NCI-H1048 (cell line): Measurements from ENCODE around the gene STXBP6.

Experiments
- DNase-seq: peaks from one replicate; lab custom pipeline; 2025; lab: John Stamatoyannopoulos, UW

STXBP6 gene

DNA sequence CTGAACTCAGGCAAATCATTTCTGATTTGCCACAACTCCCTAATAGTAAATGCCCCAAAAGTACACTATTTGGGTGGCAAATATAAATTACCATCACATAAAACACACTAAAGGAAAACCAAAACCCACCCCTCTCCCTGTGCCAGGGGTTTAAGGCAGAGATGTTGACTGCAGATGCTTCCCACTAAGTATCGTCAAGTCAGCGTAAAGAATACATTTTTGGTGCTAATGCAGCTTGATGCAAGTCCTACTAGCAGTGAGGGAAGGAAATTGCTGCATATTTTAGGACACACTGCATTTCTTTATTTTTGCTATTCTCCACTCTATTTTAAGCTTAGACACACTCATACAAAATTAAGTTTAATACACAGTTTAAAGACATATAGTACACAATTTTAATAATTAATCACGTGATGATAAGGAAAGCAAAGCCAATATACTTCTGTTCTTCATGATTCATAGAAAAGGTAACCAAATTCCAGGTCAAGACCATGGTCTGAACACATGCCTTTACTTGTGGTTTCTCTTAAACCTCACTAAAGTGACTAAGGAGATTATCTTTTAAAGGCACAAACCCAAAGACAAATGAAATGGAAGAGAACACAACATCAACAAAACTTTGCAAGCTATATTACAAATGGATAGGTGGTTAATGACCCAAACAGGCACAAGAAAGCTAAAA is 162.2 kb downstream of the STXBP6 start:
- DNase-seq = no peak

DNA sequence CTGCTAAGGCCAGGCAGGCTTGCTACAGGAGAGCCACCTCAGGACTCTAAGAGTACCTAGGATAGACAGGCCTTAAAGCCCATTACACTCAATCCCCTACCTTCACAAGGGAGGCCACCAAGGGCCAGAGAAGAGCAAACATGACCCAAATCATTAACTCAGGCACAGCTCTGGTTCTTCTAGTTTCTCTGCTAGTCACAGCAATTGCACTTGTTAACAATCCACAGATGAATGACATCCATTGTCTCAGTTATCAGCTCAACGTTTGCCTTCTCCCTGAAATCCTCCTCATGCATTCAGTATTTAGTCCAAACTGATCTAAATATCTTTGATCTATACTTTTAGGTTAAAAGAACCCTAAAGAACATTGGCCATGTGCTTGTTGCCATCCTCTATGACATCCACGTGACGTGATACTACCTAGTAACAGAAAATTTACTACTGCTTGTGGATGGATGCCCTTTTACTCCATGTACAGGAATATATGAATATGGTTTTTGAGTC is 164.5 kb downstream of the STXBP6 start:
- DNase-seq = no peak

- no peak for DNase-seq
Measured at GRCh38 chr14:24883576-24883975, 166.4 kb downstream of the STXBP6 start.

- DNase-seq = no peak
Measured at GRCh38 chr14:24881116-24881893, 168.6 kb downstream of the STXBP6 start.

GRCh38 chr14:24880689-24881088 is 169.3 kb downstream of the STXBP6 start:
- no peak for DNase-seq

DNA sequence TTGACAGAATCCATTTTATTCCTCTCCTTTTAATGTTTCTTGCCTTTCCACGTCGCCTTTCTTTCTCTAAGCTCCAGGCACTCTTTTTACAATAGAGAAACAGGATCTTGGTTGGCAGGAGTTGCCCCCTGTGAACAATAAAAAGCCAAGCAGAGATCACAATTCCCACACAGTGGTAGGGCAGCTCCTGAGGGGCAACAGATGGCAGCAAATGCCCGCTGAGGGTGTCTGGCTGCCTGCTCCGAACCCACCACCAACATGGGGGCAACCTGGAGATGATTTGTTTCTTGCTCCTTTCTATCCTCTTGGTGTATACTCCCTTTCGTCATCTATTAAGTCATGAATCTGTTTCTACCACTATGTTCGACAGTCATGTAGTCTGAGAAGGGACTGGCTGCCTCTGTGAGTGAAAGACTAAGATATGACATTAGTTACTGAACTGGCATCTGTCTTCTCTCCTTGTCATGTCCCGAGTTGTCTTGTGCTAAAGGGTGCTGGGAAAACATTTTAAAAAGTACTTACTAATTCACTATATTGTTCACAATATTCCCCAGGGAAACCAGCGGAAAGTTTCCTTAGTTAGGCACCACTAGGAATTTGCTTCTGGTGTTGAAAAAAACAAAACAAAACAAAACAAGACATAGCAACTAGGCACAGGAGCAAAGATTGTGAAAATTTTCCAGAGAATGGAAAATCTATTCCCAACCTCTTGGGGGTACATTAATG is 170.1 kb downstream of the STXBP6 start:
- DNase-seq = no peak

DNA sequence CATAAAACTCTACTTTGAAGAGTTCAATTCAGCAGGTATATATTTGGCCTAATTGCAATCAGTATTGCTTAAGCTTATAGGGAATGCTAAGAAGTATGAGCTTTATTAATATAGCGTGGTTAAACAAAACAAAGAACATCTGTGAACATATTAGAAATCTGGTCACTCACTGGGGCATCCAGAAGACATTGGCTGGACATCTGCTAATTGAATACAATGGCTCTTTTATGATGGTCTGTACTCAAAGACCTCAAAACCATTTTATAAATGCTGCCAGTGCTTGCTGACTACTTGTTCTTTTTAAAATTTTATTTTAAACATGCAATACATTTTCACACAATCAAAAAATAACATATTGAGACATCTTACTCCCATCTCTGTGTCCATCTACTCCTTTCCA is 173.0 kb downstream of the STXBP6 start:
- no peak for DNase-seq

DNA sequence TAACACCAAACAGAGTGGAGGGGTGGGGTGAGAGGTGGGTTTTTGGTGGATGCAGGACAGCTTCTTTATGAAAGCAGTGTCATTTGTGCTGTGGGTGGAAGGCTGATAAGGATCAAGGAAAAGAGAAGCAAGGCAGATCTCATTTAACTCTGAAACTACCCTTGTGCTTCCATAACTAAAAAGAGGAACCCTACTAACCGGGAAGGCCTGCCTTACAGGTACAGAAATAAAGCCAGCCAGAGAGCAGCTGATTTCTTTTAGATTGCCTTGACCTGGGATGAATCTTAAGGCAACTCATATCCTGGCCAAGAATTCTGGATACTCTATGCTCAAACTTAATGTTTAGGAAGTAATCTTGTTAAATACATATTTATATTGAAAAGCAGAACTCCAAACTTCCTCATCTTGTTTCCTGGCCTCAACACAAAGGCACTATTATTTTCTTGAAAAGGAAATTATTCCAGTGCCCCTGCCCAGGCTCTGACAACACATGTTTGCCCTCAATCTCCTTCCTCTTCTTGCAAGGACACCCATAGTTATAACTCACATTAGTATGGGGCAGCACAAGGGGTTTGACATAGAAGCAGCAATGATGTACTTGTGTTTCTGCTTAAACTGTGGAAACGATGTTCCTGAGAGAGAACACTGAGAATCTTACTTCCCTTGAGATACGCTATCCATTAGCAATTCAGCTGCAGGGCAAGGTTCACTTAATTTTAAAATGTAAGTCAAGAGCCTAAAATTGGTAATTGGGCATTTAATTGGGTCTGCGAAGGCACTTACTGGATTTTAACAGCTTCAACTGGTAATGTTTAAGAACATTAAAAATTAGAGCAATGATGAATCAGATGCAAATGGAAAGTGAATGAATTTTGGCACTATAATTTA is 173.7 kb downstream of the STXBP6 start:
- DNase-seq = no peak

DNA sequence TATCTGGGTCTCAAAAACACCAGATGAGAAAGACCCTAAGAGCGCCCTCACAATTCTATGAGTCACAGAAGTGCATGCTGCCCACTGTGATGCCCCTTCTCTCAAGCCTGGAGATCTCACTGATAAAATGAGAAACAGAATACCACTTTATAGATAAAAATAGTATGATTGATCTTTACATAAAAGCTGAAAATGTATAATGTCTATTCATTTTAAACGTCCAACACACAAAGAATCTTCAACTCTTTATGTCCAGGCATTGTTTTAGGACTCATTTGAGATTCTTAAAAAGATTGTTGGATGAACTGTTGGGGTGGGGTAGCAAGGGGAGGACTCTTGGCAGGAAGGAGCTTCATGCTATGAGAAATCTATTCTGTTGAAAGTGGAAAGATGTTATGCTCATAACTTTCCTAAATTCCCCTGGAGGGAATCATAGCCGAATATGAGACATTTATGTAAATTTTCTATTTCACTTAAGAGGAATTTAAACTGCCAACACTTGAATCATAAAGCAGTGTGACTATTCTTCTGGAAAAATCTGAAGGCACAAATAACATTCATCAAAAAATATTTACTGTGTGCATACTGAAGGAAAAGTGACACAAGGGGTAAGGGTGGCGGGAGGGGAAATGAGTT is 174.6 kb downstream of the STXBP6 start:
- DNase-seq = no peak

DNA sequence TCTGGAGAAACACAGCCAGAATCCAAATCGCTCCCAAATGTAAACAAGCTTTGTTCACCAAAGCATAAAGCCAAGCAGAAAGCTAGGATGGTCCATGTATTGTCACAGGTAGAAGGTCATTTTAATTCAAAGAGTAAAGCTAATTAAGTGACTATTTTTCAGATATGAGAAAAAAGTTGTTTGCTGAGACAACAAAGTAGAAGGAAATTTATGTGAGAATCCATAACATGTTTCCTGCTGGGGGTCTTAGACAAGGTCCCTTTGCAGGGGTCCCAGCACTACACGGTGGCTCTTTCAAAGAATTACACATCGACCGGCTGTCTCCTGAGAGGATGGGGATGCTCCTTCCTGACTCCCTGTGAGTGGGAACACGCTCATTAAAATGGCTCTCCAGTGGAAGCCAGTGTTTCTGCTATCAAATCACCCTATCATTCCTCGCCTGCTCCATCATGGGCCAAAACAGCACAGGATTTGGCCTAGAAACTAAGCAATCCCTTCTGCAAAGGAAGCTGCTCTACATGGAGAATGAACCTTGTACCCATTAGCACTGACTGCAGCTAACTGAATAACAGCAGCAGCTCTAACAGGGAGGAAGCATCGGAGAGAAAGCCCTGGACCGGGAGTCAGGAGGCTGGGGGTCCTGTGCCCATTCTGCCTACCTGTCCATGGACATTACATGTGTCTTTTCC is 175.3 kb downstream of the STXBP6 start:
- no peak for DNase-seq

DNA sequence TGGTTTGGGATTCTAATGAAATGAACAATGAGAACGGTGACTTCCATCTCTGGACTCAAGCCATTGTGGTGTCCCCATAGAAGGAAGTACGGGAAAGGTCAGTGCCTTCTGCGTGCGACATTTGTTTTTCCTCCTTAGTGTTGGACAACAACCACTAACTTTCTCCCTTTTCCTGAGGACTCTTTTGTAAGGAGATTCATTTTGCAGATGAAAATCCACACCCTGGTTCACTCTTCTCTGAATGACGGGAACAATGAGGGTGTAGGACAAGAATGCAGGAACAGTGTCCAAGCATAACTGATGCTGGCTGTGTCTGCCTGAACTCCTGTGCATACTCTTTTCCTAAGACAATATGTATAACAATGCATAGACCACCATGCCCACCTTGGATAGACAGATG is 176.4 kb downstream of the STXBP6 start:
- no peak for DNase-seq

DNA sequence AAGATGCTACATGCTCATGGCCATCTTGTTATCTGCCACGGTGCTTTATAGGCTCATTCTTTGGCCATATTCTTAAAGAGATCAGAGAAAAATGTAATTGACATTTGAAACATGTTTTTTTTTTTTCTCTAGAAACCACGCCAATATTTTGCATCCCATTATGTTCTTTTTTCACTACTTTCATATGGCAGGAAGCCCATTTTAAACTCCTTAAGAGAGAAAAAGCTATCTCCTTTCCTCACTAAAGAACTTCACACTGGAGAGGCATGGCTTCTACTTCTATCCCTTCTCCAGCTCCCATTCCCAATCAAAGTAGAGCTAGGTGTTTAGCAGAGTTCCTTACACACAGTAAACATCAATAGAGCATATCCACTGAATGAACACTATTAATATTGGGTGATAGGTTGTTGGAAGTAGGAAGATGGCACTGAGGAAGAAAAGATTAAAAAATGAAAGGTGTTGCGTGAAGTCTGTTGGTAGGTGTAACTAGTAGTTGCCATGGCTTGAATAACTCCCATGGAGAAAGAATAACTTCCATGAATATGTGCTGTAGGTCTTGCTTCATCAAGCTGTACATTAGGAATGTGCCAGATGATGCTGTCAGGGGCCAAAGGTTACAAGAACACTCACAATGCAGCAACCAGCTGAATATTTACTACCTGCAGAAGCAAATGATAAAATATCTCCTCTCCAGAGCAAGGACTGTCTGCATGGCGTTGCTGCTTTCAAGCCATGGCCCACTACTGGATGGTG is 178.8 kb downstream of the STXBP6 start:
- no peak for DNase-seq

DNA sequence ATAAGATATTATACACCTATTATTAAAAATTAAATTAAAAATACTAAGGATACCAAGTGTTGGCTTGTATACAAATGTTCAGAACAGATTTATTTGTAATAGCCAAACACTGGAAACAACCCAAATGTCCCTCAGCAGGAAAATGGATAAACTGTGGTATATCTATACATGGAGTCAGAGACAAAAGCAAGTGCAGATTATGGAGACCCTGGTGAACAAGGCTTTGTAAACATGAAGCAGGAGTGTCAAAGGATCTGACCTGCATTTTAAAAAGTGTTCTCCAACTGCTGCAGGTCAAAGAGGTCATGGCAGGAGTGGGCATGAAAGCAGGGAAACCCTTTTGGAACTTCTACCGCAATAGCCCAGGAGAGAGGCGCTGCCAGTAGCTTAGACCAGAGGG is 181.6 kb downstream of the STXBP6 start:
- no peak for DNase-seq

DNA sequence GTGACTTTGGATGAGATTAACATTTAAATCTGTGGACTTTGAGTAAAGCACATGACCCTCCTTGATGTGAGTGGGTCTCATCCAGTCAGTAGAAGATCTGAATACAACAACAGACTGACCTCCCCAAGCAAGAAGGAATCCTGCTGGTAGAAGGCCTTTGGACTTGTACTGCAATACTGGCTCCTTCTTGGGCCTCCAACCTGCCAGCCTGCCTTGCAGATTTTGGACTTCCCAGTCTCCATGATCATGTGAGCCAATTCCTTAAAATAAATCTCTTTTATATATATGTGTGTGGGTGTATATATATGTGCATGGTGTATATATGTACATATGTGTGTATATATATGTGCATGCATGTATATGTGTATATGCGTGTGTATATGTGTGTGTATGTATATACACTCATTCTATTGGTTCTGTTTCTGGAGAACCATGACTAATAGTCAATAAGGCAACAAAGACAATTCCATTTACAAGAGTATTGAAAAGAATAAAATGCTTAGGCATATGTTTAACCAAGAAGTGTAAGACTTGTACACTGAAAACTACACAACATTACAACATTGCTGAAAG is 183.8 kb downstream of the STXBP6 start:
- DNase-seq = no peak

DNA sequence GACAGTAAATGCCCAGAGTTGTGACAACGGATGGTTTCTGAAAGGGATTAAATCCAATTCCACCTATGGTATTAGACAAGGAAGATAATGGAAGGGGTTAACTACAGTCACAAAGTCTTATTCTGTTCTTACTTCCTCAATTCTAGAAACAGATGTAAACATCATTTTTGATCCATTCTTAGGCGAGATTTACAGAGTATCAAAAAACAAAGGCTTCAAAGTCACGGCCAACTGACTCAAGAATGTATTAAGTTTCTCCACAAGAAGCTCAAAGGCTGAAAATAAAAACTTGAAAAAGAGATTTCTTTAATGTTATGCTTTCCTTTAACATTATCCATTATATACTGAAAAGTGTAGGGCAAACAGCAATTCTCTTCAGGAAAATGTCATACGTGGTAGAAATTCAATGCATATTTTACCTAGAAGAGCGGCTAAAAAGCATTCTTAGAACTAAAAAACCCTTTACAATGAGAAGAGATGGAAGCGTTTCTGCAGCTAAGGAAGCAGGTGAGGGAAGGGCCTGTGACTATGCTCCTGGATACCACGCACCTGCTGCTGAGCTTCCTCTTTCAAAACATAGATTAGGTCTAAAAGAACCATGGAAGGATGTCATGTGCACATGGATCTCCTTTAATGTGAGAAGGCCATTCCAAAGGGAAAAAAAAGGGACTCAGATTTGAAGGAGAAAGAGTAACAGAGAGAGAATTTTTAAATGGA is 185.8 kb downstream of the STXBP6 start:
- DNase-seq = no peak

- no peak for DNase-seq
Measured at GRCh38 chr14:24861083-24861630, 188.8 kb downstream of the STXBP6 start.

DNA sequence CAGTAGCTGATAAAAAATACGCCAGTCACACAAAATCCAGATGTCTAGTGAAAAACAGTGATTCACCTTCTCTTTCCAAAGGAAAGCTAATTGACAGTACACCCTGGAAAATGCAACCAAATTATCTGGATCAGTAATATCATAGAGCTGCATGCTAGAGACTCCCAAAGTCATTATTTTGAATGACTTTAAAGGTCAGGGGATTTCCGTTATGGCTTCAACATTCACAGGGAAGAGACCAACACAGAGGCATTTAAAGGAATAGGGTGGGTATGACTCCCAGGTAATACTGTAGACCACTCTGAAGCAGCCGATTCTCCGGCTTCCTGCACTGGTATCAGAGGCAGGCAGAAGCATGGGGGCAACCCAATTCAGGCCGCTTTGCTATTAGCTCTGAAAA is 190.4 kb downstream of the STXBP6 start:
- DNase-seq = no peak

- no peak for DNase-seq
Measured at GRCh38 chr14:24858684-24859083, 191.3 kb downstream of the STXBP6 start.

DNA sequence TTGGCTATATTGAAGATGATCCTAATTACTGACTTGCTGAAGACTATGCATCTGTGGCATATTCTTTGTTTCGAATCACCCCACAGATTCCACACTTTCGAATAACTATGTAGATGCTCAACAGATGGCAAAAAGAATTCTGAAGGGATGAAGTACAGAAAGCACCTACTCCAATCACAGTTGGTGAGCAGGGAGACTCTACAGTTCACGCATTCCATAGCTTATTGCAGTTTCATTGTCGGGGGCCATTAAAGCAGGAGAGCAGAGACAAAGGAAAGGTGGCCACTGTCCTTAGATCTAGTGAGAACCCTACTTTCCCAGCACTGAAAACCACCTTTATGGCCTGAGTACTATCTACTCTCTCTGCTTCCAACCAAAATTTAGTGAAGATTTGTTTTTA is 191.9 kb downstream of the STXBP6 start:
- DNase-seq = no peak
